Epithelial cell of proximal tubule (primary cell): Measurements from ENCODE around the gene HOXC13. TPM values are rescaled to one million over a fixed set of nuclear protein-coding genes. Genes with fewer than 3 reads are reported as not detected.

Experiments
- DNase-seq: peaks from one replicate; pipeline ENCODE4 v3.0.0-alpha.2; 2011; ENCODE audit warnings: low read depth
- H3K4me3 ChIP-seq: 2 replicates; pipeline ENCODE4 v1.5.1; 2011; ENCODE audit warnings: low read depth, mild to moderate bottlenecking, low read length
- CTCF ChIP-seq: conservative IDR thresholded peaks from 2 replicates; pipeline ENCODE4 v1.5.1; 2012; ENCODE audit warnings: low read depth, mild to moderate bottlenecking, low read length
- total RNA-seq: library from RNA; depleted of rRNA; stranded (reverse); fragments of >200 nt; gene quantifications from 2 replicates; pipeline ENCODE4 v1.2.3, GENCODE V29; 2015

HOXC13 gene
- total RNA-seq, 1 donor from 2014 or later, result not detected

- no peak for DNase-seq
- no peak for TF ChIP-seq CTCF
- peak overlapping the region; percentile 84 for H3K4me3 ChIP-seq
Observed at GRCh38 chr12:53994264-53995001, 55.8 kb downstream of the HOXC13 start.

GRCh38 chr12:53995002-53995377 lies 56.4 kb downstream of the HOXC13 start:
- peak overlapping the region; percentile 84 for H3K4me3 ChIP-seq
- TF ChIP-seq CTCF, result no peak
- DNase-seq, result no peak

- no peak for DNase-seq
- H3K4me3 ChIP-seq, result peak overlapping the region; percentile 84
- TF ChIP-seq CTCF, result no peak
Observed at GRCh38 chr12:53995378-53996239, 57.0 kb downstream of the HOXC13 start.

Other genes with a start within 250 kb of the HOXC13 start
- gene CALCOCO1, start 211.4 kb upstream of the HOXC13 start, total RNA-seq, result 16.8 and 41.2 TPM in 2 replicates
- gene CISTR, start 186.9 kb upstream of the HOXC13 start, total RNA-seq, result not detected in 2 replicates
- not detected in 2 replicates for gene HOXC12, start 16.1 kb downstream of the HOXC13 start, total RNA-seq
- gene HOXC11, start 34.3 kb downstream of the HOXC13 start, total RNA-seq, result 0.51 and 1.0 TPM in 2 replicates
- gene HOTAIR, start 36.1 kb downstream of the HOXC13 start, total RNA-seq, result 0.14 TPM in 1 of 2 replicates, not detected in the other
- 9.5 and 15.7 TPM in 2 replicates for gene HOXC10, start 46.3 kb downstream of the HOXC13 start, total RNA-seq
- gene HOXC9, start 61.3 kb downstream of the HOXC13 start, total RNA-seq, result 9.9 and 11.0 TPM in 2 replicates
- 1.3 and 1.4 TPM in 2 replicates for gene HOXC8, start 70.2 kb downstream of the HOXC13 start, total RNA-seq
- 2.7 and 3.2 TPM in 2 replicates for gene HOXC6, start 89.6 kb downstream of the HOXC13 start, total RNA-seq
- gene HOXC5, start 94.2 kb downstream of the HOXC13 start, total RNA-seq, result 0.80 and 1.2 TPM in 2 replicates
- 2.8 and 3.3 TPM in 2 replicates for gene HOXC4, start 115.0 kb downstream of the HOXC13 start, total RNA-seq